ENCODE results near the gene DUOXA1.

The DUOXA1 gene

GRCh38 chr15:45093013-45093412 is 36.7 kb downstream of the DUOXA1 start:
- no peak overlapping the region for H3K27ac ChIP-seq
- TF ChIP-seq, protein P1, sequence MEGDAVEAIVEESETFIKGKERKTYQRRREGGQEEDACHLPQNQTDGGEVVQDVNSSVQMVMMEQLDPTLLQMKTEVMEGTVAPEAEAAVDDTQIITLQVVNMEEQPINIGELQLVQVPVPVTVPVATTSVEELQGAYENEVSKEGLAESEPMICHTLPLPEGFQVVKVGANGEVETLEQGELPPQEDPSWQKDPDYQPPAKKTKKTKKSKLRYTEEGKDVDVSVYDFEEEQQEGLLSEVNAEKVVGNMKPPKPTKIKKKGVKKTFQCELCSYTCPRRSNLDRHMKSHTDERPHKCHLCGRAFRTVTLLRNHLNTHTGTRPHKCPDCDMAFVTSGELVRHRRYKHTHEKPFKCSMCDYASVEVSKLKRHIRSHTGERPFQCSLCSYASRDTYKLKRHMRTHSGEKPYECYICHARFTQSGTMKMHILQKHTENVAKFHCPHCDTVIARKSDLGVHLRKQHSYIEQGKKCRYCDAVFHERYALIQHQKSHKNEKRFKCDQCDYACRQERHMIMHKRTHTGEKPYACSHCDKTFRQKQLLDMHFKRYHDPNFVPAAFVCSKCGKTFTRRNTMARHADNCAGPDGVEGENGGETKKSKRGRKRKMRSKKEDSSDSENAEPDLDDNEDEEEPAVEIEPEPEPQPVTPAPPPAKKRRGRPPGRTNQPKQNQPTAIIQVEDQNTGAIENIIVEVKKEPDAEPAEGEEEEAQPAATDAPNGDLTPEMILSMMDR (conservative IDR thresholded peaks at IDR 0.05), result no peak
- TF ChIP-seq ZFX (IDR thresholded peaks at IDR 0.05), result no peak

GRCh38 chr15:45091576-45091975 is 38.1 kb downstream of the DUOXA1 start:
- no peak for TF ChIP-seq ZFX (IDR thresholded peaks at IDR 0.05)
- TF ChIP-seq, protein P1 (conservative IDR thresholded peaks at IDR 0.05), result no peak
- no peak overlapping the region for H3K27ac ChIP-seq

- TF ChIP-seq, protein P1 (conservative IDR thresholded peaks at IDR 0.05), result no peak
- TF ChIP-seq ZFX (IDR thresholded peaks at IDR 0.05), result no peak
- H3K27ac ChIP-seq, result no peak overlapping the region
Measured at GRCh38 chr15:45091161-45091560, 38.5 kb downstream of the DUOXA1 start.

DNA sequence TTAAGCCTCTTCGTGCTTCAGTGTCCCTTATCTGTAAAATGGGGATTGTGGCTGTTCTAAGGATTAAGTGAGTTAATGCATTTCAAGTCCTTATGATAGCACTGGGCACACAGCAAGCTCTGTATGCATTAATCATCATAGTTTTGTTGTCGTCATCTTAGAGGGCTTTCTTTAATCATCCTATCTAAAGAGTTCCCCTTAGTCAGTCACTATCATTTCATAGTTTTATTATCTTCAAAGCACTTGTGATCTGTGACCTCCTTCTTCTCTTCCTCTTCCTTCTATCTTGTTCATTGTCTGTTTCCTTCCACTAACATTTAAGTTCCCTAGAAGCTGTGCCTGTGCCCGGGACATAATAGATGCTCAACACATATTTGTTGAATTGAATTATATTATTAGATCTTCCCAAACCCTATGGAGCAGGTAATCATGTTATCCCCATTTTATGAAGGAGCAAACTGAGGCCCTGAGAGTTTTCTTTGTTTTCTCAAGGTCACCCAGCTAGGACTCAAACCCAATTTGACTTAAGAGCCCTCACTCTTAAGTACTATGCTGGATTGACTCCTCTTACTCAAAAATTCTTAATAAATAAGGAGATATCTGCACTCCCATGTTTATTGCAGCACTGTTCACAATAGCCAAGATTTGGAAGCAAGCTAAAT is 39.8 kb downstream of the DUOXA1 start:
- H3K27ac ChIP-seq, result no peak overlapping the region
- TF ChIP-seq, protein P1 (conservative IDR thresholded peaks at IDR 0.05), result no peak
- no peak for TF ChIP-seq ZFX (IDR thresholded peaks at IDR 0.05)

DNA sequence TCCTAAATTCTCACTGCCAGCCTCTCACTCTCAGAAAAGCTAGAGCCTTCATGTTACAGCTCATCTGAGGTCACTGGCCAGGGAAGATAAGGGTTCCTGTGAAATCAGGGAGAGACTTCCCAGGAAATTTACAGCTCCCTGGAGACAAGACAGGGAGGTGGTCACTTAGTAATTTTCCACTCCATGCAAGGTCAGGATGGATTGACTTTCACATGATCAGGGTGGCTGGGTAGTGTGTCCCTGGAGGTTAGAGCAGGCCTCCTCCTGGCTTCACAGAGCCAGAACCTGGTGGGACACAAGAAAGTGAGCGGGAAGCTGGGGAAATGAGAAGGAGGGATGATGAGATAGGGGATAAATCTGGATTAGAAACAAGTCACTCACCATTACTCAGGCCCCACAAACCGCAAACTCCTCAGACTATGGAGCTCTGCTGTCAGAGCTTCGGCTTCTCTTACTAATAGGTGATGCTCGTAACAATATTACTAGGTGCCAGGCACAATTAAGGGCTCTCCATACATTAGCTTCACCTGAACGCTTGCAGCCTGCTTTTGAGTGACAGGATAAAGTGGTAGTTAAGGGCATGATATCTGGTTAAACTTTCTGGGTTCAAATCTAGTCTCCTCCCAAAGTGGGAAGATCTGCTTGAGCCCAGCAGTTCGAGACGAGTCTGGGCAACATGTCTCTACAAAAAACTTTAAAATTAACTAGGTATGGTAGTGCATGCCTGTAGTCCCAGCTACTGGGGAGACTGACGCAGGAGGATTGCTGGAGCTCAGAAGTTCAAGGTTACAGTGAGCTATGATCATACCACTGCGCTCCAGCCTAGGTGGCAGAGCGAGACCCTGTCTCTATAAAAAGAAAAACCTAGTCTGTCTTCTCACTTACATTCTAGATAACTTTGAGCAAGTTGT is 40.6 kb downstream of the DUOXA1 start:
- TF ChIP-seq, protein P1 (conservative IDR thresholded peaks at IDR 0.05), result no peak
- no peak for TF ChIP-seq ZFX (IDR thresholded peaks at IDR 0.05)
- no peak overlapping the region for H3K27ac ChIP-seq

DNA sequence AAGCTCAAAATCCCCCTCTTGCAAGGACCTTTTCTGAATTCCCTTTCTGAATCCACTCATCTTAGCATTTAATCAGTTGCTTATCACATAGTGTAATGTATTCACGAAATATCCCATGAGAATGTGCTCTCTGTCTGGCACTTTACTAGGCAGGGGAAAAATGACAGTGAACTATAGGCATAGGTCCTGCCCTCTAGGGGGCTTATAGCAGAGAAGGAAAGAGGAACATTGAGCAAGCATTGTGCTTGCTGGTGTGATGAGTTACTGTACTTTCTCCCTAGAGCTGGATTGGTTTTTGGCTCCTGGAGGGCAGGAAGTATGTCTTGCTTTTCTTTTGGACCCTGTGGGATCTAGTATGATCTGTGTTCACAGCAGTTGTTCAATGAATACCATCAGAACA is 42.2 kb downstream of the DUOXA1 start:
- H3K27ac ChIP-seq, result no peak overlapping the region
- TF ChIP-seq, protein P1 (conservative IDR thresholded peaks at IDR 0.05), result no peak
- no peak for TF ChIP-seq ZFX (IDR thresholded peaks at IDR 0.05)

- H3K27ac ChIP-seq, result peak overlapping the region; percentile 86
- TF ChIP-seq, protein P1 (conservative IDR thresholded peaks at IDR 0.05), result no peak
- no peak for TF ChIP-seq ZFX (IDR thresholded peaks at IDR 0.05)
Measured at GRCh38 chr15:45084163-45084562, 45.5 kb downstream of the DUOXA1 start.

Measured in C4-2B (cell line).